Activated CD8-positive, alpha-beta memory T cell treated with anti-CD3 and anti-CD28 coated beads, Interleukin-2, amount 10 ng/mL, durations not matched to agents 7 days and 5 days (primary cell): ENCODE data around the gene CRIP2. TPM values are rescaled to one million over a fixed set of nuclear protein-coding genes. Genes with fewer than 3 reads are reported as not detected.
A peak's percentile ranks its signal among the peaks of the same experiment; 100 is the strongest.

Source experiments
- ATAC-seq: fragments of 150-1000 bp; cut with Tn5 transposase; one replicate; pipeline ENCODE4 v1.10.0; 2021; ENCODE audit warnings: moderate library complexity
- CTCF ChIA-PET: fragments of 350-600 bp; sonication (Branson Sonifier 250); formaldehyde crosslinking; loops from one replicate; lab custom pipeline; 2021; ENCODE audit warnings: antibody characterized with exemption; lab: Charles Lee
- DNase-seq: peaks from one replicate; pipeline ENCODE4 v3.0.0-alpha.2; 2020
- H3K27ac Mint-ChIP-seq: one replicate; pipeline ENCODE4 v1.8.0; 2021; ENCODE audit warnings: mild to moderate bottlenecking, mixed read lengths
- H3K27me3 Mint-ChIP-seq: one replicate; pipeline ENCODE4 v1.8.0; 2021; ENCODE audit warnings: mixed read lengths
- H3K36me3 Mint-ChIP-seq: one replicate; pipeline ENCODE4 v1.8.0; 2021; ENCODE audit warnings: mild to moderate bottlenecking, mixed read lengths
- H3K4me1 Mint-ChIP-seq: one replicate; pipeline ENCODE4 v1.8.0; 2021; ENCODE audit warnings: mixed read lengths
- H3K4me3 Mint-ChIP-seq: one replicate; pipeline ENCODE4 v1.8.0; 2021; ENCODE audit warnings: mild to moderate bottlenecking, moderate library complexity, mixed read lengths
- H3K9me3 Mint-ChIP-seq: one replicate; pipeline ENCODE4 v1.8.0; 2022; ENCODE audit warnings: low read depth, mixed read lengths
- total RNA-seq, 2 experiments: library from RNA; stranded (reverse); gene quantifications; one replicate each; pipeline ENCODE4 v1.2.3, GENCODE V29; 2021

The CRIP2 gene
- total RNA-seq, 2 experiments from 2014 or later, result 0.68 TPM; not detected in 1

DNA sequence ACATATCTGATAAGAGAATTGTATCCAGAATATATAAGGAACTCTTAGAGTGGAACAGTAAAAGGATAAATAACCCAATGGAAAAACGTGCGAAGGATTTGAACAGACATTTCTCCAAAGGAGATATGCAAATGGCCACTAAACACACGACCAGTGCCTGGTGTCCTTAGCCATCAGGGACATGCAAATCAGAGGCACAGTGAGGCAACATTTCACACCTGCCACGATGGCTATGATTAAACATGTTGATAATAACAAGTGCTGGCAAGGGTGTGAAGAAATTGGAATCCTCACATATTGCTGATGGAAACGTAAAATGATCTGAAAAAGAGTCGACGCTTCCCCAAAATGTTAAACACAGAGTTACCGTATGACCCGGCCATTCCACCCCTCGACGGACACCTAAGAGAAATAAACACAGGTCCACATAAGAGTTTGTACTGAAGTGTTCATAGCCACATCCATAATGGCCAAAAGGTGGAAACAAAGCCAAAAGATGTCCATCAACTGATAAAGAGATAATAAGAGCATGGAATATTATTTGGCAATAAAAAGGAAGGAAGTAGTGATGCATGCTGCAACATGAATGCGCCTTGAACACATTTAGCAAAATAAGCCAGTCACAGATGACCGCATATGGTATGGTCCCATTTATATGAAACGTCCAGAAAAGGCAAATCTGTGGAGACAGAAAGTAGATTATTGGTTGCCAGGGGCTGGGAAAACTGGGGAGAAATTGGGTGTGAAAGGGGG, 45.5 kb downstream of the CRIP2 start:
- no peaks in the 10 kb centered on the region for H3K9me3 Mint-ChIP-seq
- no peak for DNase-seq
- H3K36me3 Mint-ChIP-seq, result no peaks in the 10 kb centered on the region
- no peaks in the 10 kb centered on the region for H3K4me1 Mint-ChIP-seq
- no peak for ATAC-seq
- no peak overlapping the region for H3K4me3 Mint-ChIP-seq
- H3K27me3 Mint-ChIP-seq, result peaks cover 56% of the 10 kb centered on the region
- no peak overlapping the region for H3K27ac Mint-ChIP-seq
- CTCF ChIA-PET, result no interaction called here

DNA sequence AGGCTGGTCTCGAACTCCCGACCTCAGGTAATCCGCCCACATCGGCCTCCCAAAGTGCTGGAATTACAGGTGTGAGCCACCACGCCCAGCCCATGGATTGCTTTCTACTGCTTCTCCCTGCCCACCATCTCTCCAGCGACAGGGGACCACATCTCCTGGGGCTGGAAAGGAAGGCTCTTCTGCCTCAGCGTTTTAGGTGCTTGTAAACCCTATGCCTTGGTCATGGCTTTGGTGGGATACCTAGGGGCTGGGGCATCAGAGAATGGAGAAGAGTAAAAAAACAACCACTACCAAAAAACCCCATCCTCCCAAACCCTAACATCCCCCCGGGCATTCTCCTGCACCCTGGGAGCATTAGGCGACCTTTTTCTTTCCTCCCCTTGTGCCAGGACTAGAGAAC, 50.7 kb downstream of the CRIP2 start:
- CTCF ChIA-PET, result interaction anchor here (0.8 kb wide), 1 partner anchor 35 kb away, joined by 3 read pairs; no protein-coding TSS in a partner anchor
- Mint-ChIP-seq H3K4me3 (no peak overlapping the region), H3K27me3 (peaks cover 26% of the 10 kb centered on the region), H3K36me3 (no peaks in the 10 kb centered on the region), H3K9me3 (no peaks in the 10 kb centered on the region), H3K4me1 (peaks cover 13% of the 10 kb centered on the region), H3K27ac (no peak overlapping the region)
- no peak for DNase-seq
- no peak for ATAC-seq

DNA sequence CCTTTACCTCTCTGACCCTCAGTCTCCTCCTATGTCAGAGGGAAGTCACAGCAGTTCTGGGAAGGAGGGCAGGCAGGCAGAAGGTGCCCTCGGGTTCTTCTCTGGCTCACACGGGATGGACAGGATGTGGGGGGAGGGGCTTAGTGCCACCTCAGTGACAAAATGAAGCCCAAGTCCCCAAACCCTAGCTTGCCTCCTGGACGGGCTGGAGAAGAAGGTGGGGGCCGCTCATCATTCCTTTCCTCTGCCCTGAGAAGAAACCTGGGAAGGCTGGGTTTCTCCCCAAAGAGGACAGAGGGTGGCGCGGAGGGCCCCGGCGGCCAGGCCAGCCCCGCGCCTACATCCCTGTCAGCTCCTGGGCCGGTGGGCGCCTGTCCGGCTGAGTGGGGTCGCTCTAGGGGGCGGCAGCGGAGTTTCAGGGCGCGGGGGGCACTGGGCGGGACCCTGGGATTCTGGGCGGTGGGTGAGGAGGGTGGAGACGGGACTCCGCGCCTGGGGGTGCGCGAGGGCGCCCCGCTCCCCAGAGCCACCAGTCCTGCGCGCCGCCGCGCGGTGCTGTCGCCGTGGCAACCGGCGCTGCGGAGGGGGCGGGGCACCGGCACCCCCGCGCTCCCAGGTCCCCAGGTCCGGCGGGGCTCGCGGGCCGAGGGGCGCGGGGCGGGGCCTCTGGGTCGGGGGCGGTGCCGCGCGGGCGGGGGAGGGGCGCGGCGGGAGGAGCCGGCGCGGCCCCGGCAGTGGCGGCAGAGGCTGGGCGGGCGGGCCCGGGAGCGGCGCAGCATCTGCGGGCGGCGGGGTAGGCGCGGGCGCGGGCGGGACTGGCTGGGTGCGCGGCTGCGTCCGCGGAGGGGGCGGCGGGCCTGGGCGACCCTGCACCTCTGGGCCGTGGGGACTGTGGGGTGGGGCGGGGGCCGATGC, 51.5 kb downstream of the CRIP2 start, which contains the start of gene TMEM121:
Gene TMEM121 (plus strand): TSS at position 723 of the 915 bp plus-strand sequence. CDS start 2,252 bp downstream, outside the sequence.
- DNase-seq, result peak; percentile 47

DNA sequence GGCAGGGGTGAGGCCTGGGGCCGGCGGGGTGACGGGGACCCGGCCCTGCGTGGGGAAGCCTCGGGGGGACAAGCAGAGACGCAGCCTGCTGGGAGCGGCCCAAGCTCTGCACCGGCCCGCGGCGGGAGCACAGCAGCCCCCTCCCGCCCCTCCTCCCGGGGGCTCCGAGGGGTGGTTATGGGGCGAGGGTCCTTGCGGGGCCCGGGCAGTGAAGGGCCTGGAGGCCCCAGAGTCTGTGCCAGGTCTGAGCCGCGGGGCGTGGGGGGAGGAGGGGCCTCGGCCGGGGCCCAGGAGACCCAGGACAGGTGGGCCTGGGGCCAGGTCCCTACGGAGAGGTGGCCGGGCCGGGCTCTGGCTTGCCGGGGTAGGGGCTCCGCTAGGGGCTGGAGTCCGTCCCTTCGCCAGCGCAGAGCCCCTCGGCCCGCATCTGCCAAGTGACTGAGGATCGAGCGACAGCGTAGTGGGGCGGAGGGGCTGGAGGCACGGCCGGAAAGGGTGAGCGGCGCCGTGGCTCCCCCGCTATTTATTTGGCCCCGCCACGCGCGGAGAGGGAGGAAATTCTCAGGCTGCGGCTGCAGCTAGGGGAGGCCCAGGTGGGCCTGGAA, 52.3 kb downstream of the CRIP2 start:
- no peak for DNase-seq
- no peak overlapping the region for H3K27ac Mint-ChIP-seq

More for the DNA sequence above, 51.5 kb downstream of the CRIP2 start, which contains the start of gene TMEM121:
- CTCF ChIA-PET, result interaction anchor here (0.8 kb wide), 1 partner anchor 36 kb away, joined by 3 read pairs; no protein-coding TSS in a partner anchor
- H3K27ac Mint-ChIP-seq, result no peak within 1 kb of the TSS
- ATAC-seq, result peak; percentile 20
- H3K4me3 Mint-ChIP-seq, result peak within 1 kb of the TSS; percentile 61
- H3K27me3 Mint-ChIP-seq, result peaks cover 25% of the 10 kb centered on the region
- no peaks in the 10 kb centered on the region for H3K9me3 Mint-ChIP-seq
- H3K4me1 Mint-ChIP-seq, result peaks cover 19% of the 10 kb centered on the region
- H3K36me3 Mint-ChIP-seq, result no peaks in the 10 kb centered on the region

DNA sequence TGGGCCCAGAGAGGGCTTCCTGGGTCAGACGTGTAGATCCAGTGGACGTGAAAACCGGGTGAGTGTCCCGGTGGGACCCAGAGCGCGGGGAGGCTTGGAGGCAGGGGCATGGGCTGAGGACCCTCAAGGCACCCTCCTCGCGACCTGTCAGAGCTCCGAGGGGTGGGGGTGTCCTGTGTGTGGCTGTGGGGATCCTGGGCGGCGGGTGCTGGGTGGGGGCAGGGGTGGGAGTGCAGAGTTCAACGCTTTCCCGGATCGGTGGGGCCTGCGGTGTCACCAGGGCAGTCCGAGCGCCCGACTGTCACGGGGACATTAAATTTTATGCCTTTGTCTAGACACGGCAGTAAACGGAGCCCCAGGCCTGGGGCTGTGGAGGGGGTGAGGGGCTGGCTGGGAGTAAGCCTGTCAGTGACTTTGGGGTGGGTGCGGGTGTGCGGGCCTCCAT, 52.8 kb downstream of the CRIP2 start:
- Mint-ChIP-seq H3K27ac (peak overlapping the region; percentile 52), H3K27me3 (peaks cover 25% of the 10 kb centered on the region), H3K9me3 (no peaks in the 10 kb centered on the region), H3K4me1 (peaks cover 21% of the 10 kb centered on the region), H3K36me3 (no peaks in the 10 kb centered on the region), H3K4me3 (peak overlapping the region; percentile 61)
- CTCF ChIA-PET, result interaction anchor here (1.3 to 4.5 kb wide), 4 partner anchors 35 to 156 kb away, joined by 4 to 42 read pairs (median 16); no protein-coding TSS in a partner anchor
- ATAC-seq (no peak), DNase-seq (no peak)

More for the DNA sequence above, 52.3 kb downstream of the CRIP2 start:
- Mint-ChIP-seq H3K9me3 (no peaks in the 10 kb centered on the region), H3K36me3 (no peaks in the 10 kb centered on the region), H3K27me3 (peaks cover 25% of the 10 kb centered on the region), H3K4me1 (peaks cover 19% of the 10 kb centered on the region), H3K4me3 (peak overlapping the region; percentile 61)
- CTCF ChIA-PET, result interaction anchor here (1.3 to 4.5 kb wide), 2 partner anchors 45 to 152 kb away, joined by 4 to 42 read pairs; no protein-coding TSS in a partner anchor
- ATAC-seq, result no peak

DNA sequence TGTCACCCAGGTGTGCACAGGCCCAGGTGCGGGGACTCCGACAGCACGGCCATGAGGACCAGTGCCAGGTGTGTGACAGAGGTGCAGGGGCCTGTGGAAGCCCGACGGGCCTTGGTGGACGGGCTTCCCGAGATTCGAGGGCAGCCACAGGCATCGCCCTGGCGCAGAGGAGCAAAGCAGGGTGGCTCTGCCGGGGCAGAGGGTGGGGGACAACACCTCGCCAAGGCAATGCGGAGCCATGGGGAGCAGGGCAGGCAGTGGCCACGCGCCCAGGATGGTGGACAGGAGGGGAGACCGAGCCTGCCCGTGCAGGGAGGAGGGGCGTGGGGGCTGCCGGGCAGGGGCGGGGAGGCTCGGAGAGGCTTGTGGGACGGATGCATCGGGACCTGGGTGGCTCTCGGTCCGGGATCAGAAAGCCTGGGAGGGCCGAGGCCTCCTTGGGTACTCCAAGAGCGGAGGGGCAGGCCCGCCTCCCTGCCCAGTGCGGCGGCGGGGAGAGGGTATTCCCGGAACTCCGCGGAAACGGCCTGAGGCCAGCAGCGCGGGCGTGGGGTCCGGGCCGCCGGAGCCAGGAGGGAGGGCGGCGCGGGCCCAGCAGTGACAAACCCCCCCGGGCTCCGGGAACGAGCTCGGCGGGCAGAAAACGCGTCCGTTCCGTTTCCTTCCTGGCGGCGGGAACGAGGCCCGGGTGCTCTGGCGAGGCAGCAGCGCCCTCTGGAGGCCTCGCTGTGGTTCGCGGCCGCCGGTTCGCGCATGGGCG, 53.4 kb downstream of the CRIP2 start:
- Mint-ChIP-seq H3K9me3 (no peaks in the 10 kb centered on the region), H3K4me1 (peaks cover 21% of the 10 kb centered on the region), H3K27ac (peak overlapping the region; percentile 52), H3K4me3 (peak overlapping the region; percentile 61), H3K27me3 (peaks cover 23% of the 10 kb centered on the region), H3K36me3 (no peaks in the 10 kb centered on the region)
- CTCF ChIA-PET, result interaction anchor here (0.7 to 5.5 kb wide), 20 partner anchors 10 to 441 kb away, joined by 3 to 42 read pairs (median 4); partner anchors contain the start of genes BRF1 and CRIP1
- ATAC-seq (peak; percentile 70), DNase-seq (peak; percentile 85)

DNA sequence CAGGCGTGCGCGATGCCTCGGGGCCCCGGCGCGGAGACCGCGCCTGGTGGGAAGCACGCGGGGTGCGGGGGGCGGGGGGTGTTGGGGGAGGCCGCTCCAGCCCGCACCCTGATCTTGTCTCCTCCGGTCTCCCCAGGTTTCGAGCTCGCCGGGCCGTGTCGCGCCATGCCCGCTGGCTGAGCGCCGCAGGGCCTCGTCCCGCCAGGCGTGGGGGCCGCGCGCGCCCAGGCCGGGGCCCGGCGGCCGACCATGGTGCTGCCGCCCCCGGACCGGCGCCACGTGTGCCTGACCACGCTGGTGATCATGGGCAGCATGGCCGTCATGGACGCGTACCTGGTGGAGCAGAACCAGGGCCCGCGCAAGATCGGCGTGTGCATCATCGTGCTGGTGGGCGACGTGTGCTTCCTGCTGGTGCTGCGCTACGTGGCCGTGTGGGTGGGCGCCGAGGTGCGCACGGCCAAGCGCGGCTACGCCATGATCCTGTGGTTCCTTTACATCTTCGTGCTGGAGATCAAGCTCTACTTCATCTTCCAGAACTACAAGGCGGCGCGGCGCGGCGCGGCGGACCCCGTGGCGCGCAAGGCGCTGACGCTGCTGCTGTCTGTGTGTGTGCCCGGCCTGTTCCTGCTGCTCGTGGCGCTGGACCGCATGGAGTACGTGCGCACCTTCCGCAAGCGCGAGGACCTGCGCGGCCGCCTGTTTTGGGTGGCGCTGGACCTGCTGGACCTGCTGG, 54.1 kb downstream of the CRIP2 start:
- ATAC-seq (peak; percentile 9), DNase-seq (peak; percentile 52)
- H3K27ac Mint-ChIP-seq, result peak overlapping the region; percentile 87
- H3K9me3 Mint-ChIP-seq, result no peaks in the 10 kb centered on the region
- H3K4me3 Mint-ChIP-seq, result peak overlapping the region; percentile 81
- CTCF ChIA-PET, result interaction anchor here (0.7 to 5.5 kb wide), 21 partner anchors 9 to 442 kb away, joined by 3 to 42 read pairs (median 4); partner anchors contain the start of genes BRF1 and CRIP1
- H3K27me3 Mint-ChIP-seq, result peaks cover 18% of the 10 kb centered on the region
- peaks cover 21% of the 10 kb centered on the region for H3K4me1 Mint-ChIP-seq
- no peaks in the 10 kb centered on the region for H3K36me3 Mint-ChIP-seq

DNA sequence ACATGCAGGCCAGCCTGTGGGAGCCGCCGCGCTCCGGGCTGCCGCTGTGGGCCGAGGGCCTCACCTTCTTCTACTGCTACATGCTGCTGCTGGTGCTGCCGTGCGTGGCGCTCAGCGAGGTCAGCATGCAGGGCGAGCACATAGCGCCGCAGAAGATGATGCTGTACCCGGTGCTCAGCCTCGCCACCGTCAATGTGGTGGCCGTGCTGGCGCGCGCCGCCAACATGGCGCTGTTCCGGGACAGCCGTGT, 54.6 kb downstream of the CRIP2 start:
- H3K4me3 Mint-ChIP-seq, result peak overlapping the region; percentile 81
- ATAC-seq (peak; percentile 18), DNase-seq (no peak)
- peaks cover 15% of the 10 kb centered on the region for H3K27me3 Mint-ChIP-seq
- no peaks in the 10 kb centered on the region for H3K9me3 Mint-ChIP-seq
- no peaks in the 10 kb centered on the region for H3K36me3 Mint-ChIP-seq
- CTCF ChIA-PET, result interaction anchor here (1.2 to 5.5 kb wide), 7 partner anchors 8 to 177 kb away, joined by 4 to 42 read pairs (median 13); no protein-coding TSS in a partner anchor
- peak overlapping the region; percentile 87 for H3K27ac Mint-ChIP-seq
- H3K4me1 Mint-ChIP-seq, result peaks cover 21% of the 10 kb centered on the region

Other genes with a start within 250 kb of the CRIP2 start
- gene BTBD6, start 226.3 kb upstream of the CRIP2 start, total RNA-seq, result 10 to 100 TPM; 47.1 to 49.0 TPM
- 10 to 100 TPM; 32.2 to 51.8 TPM for gene BRF1, start 173.8 kb upstream of the CRIP2 start, total RNA-seq
- 10 to 100 TPM; 27.8 to 40.2 TPM for gene PACS2, start 160.1 kb upstream of the CRIP2 start, total RNA-seq
- gene TEX22, start 76.3 kb upstream of the CRIP2 start, total RNA-seq, result 1 to 10 TPM; 3.4 to 3.7 TPM
- gene MTA1, start 55.0 kb upstream of the CRIP2 start, total RNA-seq, result 100 to 1,000 TPM; 134 to 141 TPM
- gene CRIP1, start 12.1 kb downstream of the CRIP2 start, total RNA-seq, result 100 to 1,000 TPM; 546 to 574 TPM
- 10 to 100 TPM; 40.6 to 56.8 TPM for gene TEDC1, start 16.4 kb downstream of the CRIP2 start, total RNA-seq
- gene TMEM121, start 51.8 kb downstream of the CRIP2 start, total RNA-seq, result 10 to 100 TPM; 11.5 to 11.9 TPM